ENCODE results near the gene ASAP2.

ASAP2 gene

DNA sequence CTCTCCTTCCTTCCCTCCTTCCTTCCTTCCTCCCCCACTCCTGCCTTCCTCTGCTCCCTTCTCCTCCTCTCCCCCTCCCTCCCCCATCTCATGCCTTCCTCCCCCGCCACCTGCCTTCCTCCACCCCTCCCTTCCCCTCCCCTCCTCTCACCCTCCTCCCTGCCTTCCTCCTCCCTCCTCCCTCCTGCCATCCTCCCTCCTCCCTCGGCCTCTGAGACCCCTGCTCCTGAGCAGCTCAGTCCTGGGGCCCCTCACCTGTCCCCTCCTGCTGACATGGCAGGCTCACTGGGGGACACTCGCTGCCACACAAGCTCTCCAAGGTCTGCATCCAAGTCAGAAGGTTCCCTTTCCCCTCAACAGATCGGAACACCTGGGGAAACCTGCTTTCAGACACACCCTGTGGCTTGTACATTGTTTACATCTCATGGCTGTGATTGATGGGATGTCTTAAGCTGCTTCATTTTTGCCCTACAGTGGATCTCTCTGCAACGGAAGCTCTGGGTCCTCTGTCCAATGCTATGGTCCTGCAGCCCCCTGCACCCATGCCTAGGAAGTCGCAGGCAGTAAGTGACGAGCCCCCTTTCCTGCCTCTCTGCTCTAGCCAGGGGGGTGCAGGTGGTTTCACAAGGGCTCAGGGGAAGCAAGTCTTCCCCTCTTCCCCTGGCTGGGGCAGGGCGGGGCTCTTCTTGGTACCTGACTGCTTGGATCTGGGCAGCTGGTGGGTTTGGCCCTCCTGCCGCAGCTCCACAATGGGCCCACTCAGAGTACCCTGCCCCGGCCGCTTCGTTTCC is 193.9 kb downstream of the ASAP2 start:
- DNase-seq (ENCODE audit: low read depth, low spot score): no peak

DNA sequence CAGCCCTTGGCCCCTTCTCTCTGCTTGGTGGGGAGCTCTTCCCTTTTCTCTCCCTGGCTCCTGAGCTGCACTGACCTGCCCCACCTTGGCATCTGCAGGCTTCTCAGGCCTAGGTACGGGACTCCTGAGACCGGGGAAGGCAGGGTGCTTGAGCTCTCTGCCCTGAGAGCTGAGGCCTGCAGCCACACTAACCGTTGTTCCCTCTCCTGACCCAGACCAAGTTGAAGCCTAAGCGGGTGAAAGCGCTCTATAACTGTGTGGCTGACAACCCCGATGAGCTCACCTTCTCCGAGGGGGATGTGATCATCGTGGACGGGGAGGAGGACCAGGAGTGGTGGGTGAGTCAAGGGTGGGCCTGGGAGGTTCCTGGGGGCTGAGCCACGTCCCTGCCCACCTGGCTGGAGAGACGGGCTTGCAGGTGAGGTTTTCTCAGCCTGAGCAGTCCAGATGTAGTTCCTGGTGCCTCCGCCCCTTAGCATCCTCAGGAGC is 194.5 kb downstream of the ASAP2 start:
- DNase-seq (ENCODE audit: low read depth, low spot score): no peak

DNA sequence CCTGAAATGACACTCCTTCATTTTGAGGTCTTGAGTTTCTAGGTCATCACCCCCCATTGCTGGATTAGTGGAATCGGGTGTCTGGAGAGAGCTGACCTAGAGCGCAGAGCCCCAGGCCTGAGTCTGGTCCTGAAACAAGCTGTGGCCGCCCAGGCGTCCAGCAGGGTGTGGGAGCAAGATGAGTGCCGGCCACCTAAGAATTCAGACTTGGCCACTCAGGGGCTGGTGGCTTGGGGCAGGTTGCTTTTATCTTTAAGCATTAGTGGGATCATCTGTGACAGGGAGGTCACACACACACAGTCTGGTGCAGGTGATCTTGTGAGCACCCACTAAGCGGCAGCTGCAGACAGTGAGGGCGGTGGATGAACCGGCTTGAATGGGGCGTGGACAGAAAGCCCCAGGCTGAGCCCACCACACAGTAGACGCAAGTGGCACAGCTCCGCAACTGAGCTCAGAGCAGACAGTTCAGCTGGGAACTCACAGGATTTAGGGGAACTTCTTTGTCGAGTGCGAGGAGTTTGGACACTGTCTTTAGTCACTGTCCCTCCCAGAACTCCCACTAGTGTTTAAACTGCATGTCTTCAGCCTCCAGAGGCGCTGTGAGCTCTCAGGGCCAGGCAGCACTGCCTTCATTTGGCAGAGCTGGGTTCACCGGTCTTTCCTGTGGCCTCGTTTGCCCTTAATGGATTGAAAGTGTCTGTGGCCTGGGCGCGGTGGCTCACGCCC is 195.2 kb downstream of the ASAP2 start:
- no peak for DNase-seq (ENCODE audit: low read depth, low spot score)

DNA sequence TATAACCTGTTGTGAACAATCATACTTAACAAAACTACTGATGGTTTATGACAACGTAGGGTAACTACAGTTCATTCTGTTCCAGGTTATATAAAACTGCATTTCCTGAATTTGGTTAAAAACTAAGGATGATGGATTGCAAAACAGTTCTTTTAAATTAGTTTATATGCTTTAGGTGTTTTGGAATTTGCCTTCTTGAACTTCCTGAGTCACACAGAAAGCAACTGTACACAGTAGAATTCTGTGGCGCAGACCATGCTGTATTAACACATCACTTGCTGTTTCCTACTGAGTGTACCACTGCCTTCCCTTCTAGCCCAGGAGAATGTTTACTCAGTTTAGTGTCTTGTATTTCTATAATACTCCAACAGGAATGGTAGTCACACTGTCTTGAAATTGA is 197.3 kb downstream of the ASAP2 start:
- no peak for DNase-seq (ENCODE audit: low read depth, low spot score)

DNA sequence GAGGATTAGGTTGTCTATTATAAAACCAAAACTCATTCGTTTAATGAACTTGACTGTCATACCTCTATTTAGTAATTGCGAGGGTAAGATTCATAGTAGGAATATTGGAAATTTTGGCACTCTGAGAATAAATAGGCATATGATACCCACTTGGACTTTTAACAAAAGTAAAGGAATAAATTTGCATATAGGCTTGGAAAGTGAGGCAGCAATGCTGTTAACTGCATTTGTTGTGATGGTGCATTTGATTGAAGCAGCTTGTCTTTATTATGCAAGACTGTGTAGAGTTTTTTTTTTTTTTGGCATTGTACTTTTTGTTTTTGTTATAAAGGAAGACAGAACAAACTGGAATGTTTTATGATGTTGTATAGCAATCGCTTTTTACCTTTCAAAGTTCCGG is 197.8 kb downstream of the ASAP2 start:
- DNase-seq (ENCODE audit: low read depth, low spot score): no peak

DNA sequence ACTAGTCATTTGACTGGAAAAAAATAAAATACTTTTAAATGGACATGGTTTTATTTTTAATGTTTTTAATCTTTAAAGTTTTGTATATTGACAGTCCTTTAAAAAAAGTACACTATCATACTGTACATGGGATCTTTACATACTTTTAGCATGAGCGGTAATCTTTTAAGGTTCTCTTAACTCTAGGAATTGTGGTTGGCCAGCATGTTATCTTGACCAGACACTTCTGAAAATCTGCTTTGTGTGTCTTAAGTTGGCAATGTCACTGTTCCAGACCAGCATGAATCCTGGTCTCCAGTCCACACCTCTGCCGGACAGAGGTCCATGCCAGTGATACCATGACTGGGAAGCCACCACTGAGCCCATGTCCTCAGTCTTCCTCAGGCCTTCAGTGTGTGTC is 199.0 kb downstream of the ASAP2 start:
- no peak for DNase-seq (ENCODE audit: low read depth, low spot score)

DNA sequence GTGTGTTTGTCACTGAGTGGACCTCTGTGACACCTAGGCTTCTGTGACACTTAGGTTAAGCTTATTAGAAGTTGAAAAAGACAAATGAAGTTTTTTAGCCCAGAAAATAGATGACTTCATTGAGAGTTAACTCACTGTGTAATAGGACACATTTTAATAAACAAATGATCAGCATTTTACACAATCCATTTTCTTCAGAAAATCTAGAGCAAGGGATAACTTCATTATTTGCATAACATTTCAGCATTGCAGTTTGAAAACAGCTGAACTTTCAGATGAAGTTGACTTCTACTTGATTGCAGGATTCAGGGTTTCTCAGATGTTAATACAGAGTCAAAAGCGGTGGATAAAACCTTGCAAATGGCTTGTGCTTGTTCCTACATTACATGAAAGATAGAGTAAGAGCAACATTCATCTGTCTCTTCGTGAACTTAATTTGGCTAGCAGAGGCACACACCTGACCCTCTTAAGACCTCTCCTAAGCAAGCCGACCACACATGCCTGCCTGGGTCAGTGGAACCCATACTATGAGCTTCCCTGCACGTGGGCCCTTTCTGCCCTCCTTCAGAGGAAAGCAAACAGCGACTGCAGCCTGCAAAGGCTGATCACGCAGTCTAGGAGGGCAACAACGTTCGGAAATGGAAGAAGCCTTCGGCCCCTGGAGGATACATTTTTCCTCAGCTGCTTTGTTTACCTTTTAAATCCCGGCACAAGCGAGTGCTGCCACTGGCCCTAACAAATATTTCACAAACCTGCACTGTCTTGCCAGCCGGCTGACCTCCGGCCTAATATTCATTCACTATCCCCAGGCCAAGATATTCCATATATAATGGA is 200.1 kb downstream of the ASAP2 start:
- DNase-seq (ENCODE audit: low read depth, low spot score): no peak

DNA sequence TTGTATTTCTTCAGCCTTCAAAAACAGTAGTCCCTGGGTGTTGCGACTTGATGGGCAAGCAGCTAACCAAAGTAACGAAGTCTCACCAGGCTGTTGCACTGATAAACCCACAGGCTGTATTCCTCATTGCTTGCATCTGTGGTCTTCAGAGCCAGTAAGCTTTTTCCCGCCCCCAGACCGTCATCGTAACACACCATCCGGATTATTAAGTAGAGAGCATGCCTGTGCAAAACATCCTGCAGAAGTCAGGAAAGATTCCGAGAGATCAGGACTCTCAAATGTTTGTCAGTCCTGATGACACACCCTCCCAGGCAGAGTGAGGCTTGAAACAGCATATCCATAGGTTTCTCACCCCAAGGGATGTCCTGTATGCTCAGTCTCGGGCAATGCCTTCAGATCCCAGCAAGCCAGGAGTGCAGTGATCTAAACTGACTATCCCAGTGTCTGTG is 200.8 kb downstream of the ASAP2 start:
- DNase-seq (ENCODE audit: low read depth, low spot score): no peak

DNA sequence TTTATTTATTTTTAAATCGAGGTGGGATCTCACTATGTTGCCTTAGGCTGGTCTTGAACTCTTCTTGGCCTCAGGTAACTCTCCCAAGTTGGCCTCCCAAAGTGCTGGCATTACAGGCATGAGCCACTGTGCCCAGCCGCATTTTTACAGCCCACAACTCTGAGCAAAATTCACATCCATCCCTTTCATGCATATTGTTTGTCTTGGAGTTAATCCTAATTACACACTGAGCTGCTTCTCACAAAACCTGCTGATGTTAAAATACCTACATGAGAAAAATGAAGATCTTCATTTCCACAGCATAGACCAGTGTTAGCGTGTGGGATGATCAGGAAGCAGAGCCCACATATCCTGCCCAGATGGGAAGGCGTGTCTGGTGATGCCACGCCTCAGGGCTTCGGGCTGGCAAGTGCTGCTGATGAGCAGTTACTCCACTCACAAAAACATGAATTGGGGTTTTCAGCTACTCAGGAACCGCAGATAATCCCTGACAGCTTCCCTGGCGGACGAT is 202.1 kb downstream of the ASAP2 start:
- DNase-seq (ENCODE audit: low read depth, low spot score): peak; percentile 83

DNA sequence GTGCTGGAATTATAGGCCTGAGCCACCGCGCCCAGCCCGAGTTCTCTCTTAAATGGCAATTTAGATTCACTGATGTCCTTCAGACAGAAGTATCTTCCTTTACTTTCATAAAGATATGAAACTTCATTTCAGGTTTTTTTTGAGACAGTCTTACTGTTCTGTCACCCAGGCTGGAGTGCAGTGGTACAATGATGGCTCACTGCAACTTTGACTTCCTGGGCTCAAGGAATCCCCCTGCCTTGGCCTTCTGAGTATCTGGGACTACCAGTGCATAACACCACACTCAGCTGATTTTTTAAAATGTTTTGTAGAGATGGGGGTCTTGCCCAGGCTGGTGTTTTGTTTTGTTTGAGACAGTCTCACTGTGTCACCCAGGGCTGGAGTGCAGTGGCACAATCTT is 203.5 kb downstream of the ASAP2 start:
- DNase-seq (ENCODE audit: low read depth, low spot score): no peak

DNA sequence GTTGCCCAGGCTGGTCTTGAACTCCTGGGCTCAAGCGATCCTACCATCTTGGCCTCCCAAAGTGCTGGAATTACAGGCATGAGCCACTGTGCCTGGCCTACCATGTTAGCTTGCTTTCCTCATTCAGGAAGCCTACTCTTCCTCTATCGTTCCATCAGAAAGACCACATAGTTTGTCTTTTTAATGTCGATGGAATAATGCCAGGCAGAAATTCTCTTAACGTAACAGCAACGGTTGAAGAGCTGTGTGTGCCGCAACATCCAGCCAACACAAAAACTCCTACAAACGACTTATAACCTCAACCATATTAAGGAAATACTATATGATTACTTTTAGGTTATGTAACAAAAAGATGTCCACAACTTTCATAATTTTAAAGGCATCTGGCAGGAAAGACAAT is 206.2 kb downstream of the ASAP2 start:
- DNase-seq (ENCODE audit: low read depth, low spot score): no peak

DNA sequence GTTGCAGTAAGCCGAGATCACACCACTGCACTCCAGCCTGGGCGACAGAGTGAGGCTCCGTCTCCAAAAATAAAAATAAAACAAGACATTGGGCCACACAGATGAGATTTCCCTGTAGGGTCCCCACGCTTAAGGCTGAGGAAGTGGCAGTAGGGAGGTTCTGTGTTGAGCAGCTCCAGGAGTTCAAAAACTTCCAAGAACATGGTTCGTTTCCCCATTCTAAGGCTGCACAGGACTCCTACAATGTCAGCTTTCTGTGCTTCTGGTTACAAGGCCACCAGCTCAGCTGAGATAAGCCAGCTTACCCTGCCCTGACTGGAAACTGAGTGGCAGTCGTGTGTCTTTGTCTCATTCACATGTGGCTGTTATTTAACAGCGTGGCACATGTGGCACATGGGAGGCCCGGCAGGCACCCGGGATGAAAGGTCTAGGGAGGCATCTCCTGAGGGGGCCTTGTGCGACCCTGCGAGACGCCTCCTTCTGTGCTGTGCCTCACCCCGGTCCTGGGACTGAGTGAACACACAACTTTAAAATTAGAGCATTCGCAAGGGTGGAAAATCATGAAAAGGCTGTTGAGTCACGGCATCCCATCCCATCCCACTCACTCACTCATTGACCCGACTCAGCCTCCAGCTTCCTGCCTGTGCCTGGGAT is 209.0 kb downstream of the ASAP2 start:
- DNase-seq (ENCODE audit: low read depth, low spot score): no peak

DNA sequence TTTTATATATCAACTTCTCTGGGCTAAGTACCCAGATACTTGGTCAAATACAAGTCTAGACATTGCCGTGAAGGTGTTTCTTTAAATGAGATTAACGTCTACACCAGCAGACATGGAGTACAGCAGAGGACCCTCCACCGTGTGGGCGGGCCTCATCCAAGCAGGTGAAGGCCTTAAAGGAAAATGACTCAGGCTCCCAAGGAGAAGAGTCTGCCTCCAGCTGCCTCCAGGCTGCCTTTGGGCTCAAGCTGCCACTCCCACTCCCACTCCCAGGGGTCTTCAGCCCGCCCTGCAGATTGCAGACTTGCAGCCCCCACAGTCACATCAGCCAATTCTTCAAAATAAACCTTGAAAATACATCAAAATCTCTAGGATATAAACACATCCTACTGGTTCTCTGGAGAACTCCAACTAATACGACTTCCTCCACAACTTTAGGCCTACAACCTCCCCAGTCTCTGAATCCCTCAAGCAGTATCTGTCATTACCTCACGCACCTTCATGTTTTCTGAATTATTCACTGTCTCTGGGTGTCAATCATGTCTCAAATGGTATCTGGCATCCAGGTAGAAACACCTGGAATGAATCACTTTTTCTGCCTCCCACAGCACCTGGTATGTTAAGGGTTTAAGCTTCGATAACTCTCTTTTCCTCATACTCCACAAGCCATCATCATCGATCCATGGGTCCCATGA is 209.8 kb downstream of the ASAP2 start:
- no peak for DNase-seq (ENCODE audit: low read depth, low spot score)

DNA sequence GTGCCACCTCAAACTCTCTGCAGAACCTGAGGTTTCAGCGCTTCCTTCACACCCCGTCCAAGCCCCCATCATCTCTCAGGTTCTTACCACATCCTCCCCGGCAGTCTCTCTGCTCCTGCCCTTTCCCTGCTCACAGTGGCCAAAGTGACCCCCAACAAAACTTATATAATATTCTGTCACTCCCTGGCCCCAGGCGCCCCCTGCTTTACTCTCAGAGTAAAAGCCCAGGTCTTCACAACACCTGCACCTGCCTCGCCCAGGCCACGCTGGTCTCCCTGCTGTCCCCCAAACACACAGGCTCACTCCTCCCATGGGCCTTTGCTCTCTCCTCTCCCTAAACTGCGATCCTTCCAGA is 210.3 kb downstream of the ASAP2 start:
- no peak for DNase-seq (ENCODE audit: low read depth, low spot score)

DNA sequence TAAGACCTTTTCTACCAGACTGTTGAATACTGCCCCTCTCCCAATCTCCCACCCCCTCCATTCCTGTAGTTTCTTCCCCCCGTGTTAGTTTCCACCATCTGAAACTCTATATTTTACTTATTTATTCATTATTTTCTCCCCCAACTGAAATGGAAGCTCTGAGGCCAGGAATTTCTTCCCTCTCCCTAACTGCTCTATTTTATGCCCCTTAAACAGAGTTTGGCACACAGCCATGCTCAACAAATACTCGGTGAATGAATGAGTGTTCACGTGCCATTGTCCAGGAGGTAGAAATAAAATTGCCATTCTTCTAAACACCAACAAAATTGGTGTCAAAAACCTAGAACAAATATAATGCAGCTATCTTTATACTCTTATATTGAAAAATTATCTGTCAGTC is 211.1 kb downstream of the ASAP2 start:
- peak; percentile 52 for DNase-seq (ENCODE audit: low read depth, low spot score)

DNA sequence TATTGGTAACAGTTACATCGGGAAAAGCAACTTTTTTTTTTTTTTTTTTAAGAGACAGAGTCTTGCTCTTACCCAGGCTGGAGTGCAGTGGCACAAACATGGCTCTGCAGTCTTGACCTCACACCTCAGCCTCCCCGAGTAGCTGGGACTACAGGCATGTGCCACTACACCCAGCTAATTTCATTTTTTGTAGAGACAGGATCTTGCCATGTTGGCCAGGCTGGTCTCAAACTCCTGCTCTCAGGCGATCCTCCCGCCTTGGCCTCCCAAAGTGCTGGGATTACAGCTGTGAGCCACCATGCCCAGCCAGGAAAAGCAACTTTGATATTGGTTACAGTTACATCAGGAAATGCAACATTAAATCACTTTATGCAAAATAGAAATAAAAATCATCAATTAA is 212.1 kb downstream of the ASAP2 start:
- DNase-seq (ENCODE audit: low read depth, low spot score): no peak

DNA sequence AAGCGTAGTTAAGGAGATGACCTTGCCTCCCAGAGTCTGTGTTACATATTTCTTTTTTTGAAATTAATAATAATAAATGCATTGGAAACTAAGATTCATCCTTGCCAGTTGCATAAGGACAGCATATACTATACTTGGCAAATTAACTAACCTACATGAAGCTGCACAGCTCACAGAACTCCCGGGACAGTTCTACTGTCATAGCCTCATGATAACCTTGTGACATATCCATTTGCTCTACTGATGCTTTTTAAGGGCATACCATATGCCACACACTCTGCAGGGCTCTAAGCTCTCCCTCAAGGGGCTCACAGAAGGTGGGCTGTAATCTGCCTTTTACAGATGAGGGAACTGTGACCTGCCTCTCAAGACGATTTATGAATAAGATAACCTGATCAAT is 212.9 kb downstream of the ASAP2 start:
- DNase-seq (ENCODE audit: low read depth, low spot score): no peak

DNA sequence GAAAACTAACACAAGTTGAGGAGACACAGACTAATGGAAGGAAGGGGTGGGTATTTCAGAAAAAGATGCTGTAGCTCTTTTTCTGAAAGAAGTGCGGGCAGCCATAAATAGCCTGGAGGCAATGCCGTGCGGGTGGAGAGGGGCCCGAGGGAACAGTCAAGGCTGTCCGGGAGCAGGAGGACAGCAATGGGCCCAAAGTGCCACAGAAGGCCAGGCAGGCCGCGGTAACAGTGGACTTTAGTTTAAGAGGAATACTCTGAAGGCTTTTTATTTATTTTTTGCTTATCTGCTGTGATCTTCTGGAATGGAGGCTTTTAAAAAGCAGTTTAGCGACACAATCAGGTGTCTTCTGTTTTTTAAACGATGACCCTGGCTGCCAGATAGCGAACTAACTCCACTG is 213.9 kb downstream of the ASAP2 start:
- no peak for DNase-seq (ENCODE audit: low read depth, low spot score)

DNA sequence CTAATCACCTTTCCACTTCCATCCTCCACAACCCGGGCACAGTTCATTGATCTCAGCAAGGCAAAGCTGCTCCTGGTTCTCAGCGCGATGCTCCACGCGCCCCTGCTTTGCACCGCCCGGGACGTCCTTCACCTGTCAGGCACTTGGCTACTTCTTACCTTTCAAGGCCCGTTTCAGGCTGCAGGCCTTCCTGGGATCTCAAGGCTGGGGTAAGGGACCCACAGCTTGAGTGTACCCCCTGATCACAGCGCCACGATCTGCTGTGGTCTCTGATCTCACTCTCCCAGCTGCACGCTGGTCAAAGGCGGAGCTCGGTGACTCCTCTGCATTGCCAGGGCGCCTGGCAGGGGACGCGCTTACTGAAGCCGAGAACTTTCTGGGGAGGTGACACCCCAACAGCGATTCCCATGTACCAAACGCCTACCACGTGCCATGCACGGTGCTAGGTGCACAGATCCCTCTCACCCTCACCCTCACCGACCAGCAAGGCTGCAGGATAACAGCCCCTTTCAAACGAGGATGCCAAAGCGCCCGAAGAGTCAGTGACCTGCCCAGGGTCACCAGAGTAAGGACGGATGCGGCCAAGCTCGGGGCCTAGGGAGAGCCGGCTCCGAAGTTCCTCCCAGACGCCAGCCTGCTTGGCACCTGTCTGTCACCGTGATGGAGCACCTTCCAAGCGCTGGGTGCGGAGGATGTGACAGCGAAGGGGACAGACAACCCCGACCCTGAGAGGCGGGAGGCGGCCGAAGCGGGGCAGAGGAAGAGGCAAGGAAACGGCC is 215.9 kb downstream of the ASAP2 start:
- DNase-seq (ENCODE audit: low read depth, low spot score): peak; percentile 53

Measured in astrocyte of the hippocampus (primary cell).